ENCODE results near the gene UGT1A3.
A peak's percentile ranks its signal among the peaks of the same experiment; 100 is the strongest.

The UGT1A3 gene

DNA sequence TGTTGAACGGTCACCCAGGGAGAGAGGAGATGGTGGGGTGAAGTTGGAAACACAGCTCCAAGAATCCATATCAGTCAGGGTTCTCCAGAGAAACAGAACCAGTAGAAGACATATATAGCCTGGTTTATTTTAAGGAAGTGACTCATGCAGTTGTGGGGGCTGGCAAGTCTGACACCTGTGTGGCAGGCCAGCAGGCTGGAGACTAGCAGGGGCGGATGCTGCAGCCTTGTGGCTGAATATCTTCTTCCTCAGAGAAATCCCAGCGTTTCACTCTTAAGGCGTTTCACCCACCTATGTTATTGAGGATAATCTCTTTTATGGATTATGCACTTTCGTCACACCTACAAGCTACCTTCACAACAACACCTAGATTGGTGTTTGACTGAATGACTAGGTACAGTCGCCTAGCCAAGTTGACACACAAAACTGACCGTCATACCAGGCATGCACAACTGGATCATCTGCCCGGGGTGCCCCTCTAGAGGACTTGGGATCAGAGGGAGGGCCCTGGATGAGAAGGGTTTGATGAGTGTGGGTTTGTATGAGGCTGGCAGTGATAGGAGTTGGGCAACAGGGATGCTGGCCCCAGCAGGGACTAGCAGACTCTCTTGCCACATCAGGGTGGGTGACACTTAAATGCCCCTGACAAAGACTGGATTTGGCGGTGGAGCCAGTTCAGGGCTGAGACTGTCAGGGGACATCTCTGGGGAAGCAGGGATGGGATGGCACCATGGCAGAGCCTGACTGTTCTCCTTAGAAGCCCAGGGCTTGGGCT is 72.7 kb downstream of the UGT1A3 start:
- in situ Hi-C loops (cut with HindIII; ENCODE audit: low pct_ligation_motif_present, low sequenced_read_pairs), result no loop called here
- Histone ChIP-seq H3K4me3 (ENCODE audit: low read depth, low read length) (no peak overlapping the region), H3K27ac (no peak overlapping the region), H3K27me3 (replicated peaks) (no peaks in the 10 kb centered on the region), H3K36me3 (replicated peaks) (no peaks in the 10 kb centered on the region)
- no peak for TF ChIP-seq CTCF (IDR thresholded peaks at IDR 0.05; ENCODE audit: low read depth, low read length, missing control alignments)
- no peak for DNase-seq

- H3K27me3 ChIP-seq (replicated peaks), result no peaks in the 10 kb centered on the region
- in situ Hi-C loops (cut with HindIII; ENCODE audit: low pct_ligation_motif_present, low sequenced_read_pairs), result no loop called here
- H3K4me3 ChIP-seq (ENCODE audit: low read depth, low read length), result no peak overlapping the region
- no peak for DNase-seq
- no peaks in the 10 kb centered on the region for H3K36me3 ChIP-seq (replicated peaks)
- H3K27ac ChIP-seq, result no peak overlapping the region
- no peak for TF ChIP-seq CTCF (IDR thresholded peaks at IDR 0.05; ENCODE audit: low read depth, low read length, missing control alignments)
These were observed 73.4 kb downstream of the UGT1A3 start for GRCh38 chr2:233802132-233802815.

DNA sequence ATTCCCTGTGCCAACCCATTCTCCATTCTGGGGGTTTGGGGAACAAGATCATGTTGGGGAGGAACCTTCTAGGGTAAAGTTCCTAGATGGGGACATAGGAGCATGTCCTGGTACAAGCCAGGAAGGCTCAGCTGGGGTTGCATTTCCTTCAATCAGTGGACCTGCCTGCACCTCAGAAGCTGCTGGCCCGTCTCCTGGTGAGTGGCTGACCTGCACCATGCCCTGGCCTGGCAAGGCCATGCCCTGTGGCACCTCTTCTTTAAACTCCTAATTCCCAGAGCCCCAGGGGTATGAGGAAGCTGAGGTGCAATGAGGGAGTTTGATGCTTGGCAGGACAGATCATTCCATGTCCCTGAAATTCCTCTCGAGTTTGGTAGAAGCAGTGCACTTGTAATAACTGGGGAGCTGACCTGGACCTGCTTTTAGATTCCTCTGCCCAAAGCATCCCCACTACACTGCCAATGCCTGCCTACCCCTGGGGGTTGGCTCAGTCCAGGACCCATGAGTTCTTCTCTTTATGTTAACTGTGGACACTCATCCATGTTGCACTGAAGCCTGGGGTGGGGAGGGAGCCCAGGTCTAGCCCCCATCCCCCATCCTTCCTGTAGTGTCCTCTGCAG is 74.6 kb downstream of the UGT1A3 start:
- DNase-seq, result no peak
- H3K27me3 ChIP-seq (replicated peaks), result no peaks in the 10 kb centered on the region
- H3K4me3 ChIP-seq (ENCODE audit: low read depth, low read length), result no peak overlapping the region
- no peak for TF ChIP-seq CTCF (IDR thresholded peaks at IDR 0.05; ENCODE audit: low read depth, low read length, missing control alignments)
- no peak overlapping the region for H3K27ac ChIP-seq
- in situ Hi-C loops (cut with HindIII; ENCODE audit: low pct_ligation_motif_present, low sequenced_read_pairs), result no loop called here
- no peaks in the 10 kb centered on the region for H3K36me3 ChIP-seq (replicated peaks)

GRCh38 chr2:233803994-233804393 is 75.2 kb downstream of the UGT1A3 start:
- H3K27ac ChIP-seq, result no peak overlapping the region
- in situ Hi-C loops (cut with HindIII; ENCODE audit: low pct_ligation_motif_present, low sequenced_read_pairs), result no loop called here
- no peaks in the 10 kb centered on the region for H3K36me3 ChIP-seq (replicated peaks)
- DNase-seq, result no peak
- TF ChIP-seq CTCF (IDR thresholded peaks at IDR 0.05; ENCODE audit: low read depth, low read length, missing control alignments), result no peak
- H3K4me3 ChIP-seq (ENCODE audit: low read depth, low read length), result no peak overlapping the region
- H3K27me3 ChIP-seq (replicated peaks), result no peaks in the 10 kb centered on the region

- DNase-seq, result no peak
- TF ChIP-seq CTCF (IDR thresholded peaks at IDR 0.05; ENCODE audit: low read depth, low read length, missing control alignments), result peak; percentile 23
- Histone ChIP-seq H3K27ac (no peak overlapping the region), H3K4me3 (ENCODE audit: low read depth, low read length) (no peak overlapping the region), H3K36me3 (replicated peaks) (no peaks in the 10 kb centered on the region), H3K27me3 (replicated peaks) (no peaks in the 10 kb centered on the region)
- in situ Hi-C loops (cut with HindIII; ENCODE audit: low pct_ligation_motif_present, low sequenced_read_pairs), result no loop called here
These were observed 78.5 kb downstream of the UGT1A3 start for GRCh38 chr2:233807215-233807865.

Data from brain microvascular endothelial cell (primary cell).